K562 (cell line): ENCODE measurements around the gene ABCA13. TPM values are rescaled to one million over a fixed set of nuclear protein-coding genes. Genes with fewer than 3 reads are reported as not detected.

Experiments used
- ATAC-seq: fragments of 200-7000 bp; cut with Tn5 transposase; 3 replicates; pipeline ENCODE4 v1.9.1; 2020; ENCODE audit warnings: moderate library complexity
- BruUV-seq: library from RNA; stranded (reverse); fragments of 400-500 nt; replicated peaks from 2 replicates; lab custom pipeline; 2021; lab: Mats Ljungman, UMichigan
- CTCF ChIA-PET: fragments of 300-600 bp; formaldehyde crosslinking; extraction: SDS; loops from one replicate; lab custom pipeline; 2021; ENCODE audit warnings: low intra/inter-chr PET ratio; lab: Yijun Ruan, JAX
- POLR2A ChIA-PET: fragments of 300-600, 350-650 bp; sonication (Branson Sonifier 250); formaldehyde crosslinking; extraction: SDS; loops from one replicate; lab custom pipeline; 2021; ENCODE audit warnings: antibody characterized with exemption, inconsistent platforms; lab: Yijun Ruan, JAX
- DNase-seq, 4 experiments: peaks; one replicate each; pipeline versions ENCODE4 v3.0.0 to v3.0.0-alpha.2; 2011 to 2018; ENCODE audit warnings: low spot score in 3 of 4, mixed read lengths in 3 of 4; ENCODE audit errors: extremely low read depth in 1 of 4
- FAIRE-seq: peaks from 2 replicates; lab custom pipeline; 2011; peaks lifted over from hg19 to GRCh38; lab: Jason Lieb, UNC
- H2AFZ ChIP-seq: 2 replicates; pipeline ENCODE4 v1.6.0; 2011; ENCODE audit warnings: low read depth, low read length, control low read depth, inconsistent platforms
- H3K27ac ChIP-seq: fragments of 200-600 bp; 3 replicates; pipeline ENCODE4 v1.8.0; 2011; ENCODE audit warnings: low read depth, mild to moderate bottlenecking, control low read depth, inconsistent platforms, low read length, moderate library complexity, mixed read lengths; ENCODE audit errors: extremely low read depth
- H3K27me3 ChIP-seq, 2 experiments: fragments of 300-600 bp in 1 of 2; 2 replicates in 1 of 2; 3 replicates in 1 of 2; pipeline versions ENCODE4 v1.6.0 to v1.8.0; 2011; ENCODE audit warnings: inconsistent platforms in 2 of 2, low read length in 2 of 2, mild to moderate bottlenecking in 1 of 2, mixed read lengths in 1 of 2, moderate library complexity in 1 of 2; ENCODE audit not compliant: control insufficient read depth in 2 of 2, insufficient read depth in 2 of 2
- H3K36me3 ChIP-seq: fragments of 300-600 bp; 3 replicates; pipeline ENCODE4 v1.8.0; 2011; ENCODE audit warnings: mild to moderate bottlenecking, low read length, inconsistent platforms; ENCODE audit not compliant: control insufficient read depth, insufficient read depth
- H3K4me1 ChIP-seq, 2 experiments: fragments of 200-600 bp in 1 of 2; replicated peaks in 1 of 2; 2 replicates in 1 of 2; 3 replicates in 1 of 2; pipeline versions ENCODE4 v1.5.1 to v1.8.0; 2011; ENCODE audit warnings: inconsistent platforms in 2 of 2, low read length in 2 of 2, mild to moderate bottlenecking in 1 of 2, mixed read lengths in 1 of 2, moderate library complexity in 1 of 2; ENCODE audit not compliant: control insufficient read depth in 2 of 2, insufficient read depth in 2 of 2
- H3K4me2 ChIP-seq: 2 replicates; pipeline ENCODE4 v1.6.1; 2011; ENCODE audit warnings: low read length, control low read depth, inconsistent platforms, mixed read lengths; ENCODE audit not compliant: insufficient read depth
- H3K4me3 ChIP-seq: fragments of 200-600 bp; sonication (generic), shearing (Covaris generic); 2 replicates; pipeline ENCODE4 v1.5.1; 2016; ENCODE audit warnings: control low read depth, inconsistent platforms
- H3K79me2 ChIP-seq: fragments of 200-600 bp; 3 replicates; pipeline ENCODE4 v1.8.0; 2011; ENCODE audit warnings: low read length, inconsistent platforms; ENCODE audit not compliant: control insufficient read depth, insufficient read depth
- H3K9ac ChIP-seq, 2 experiments: 2 replicates each; pipeline versions ENCODE4 v1.6.0 to v1.6.1; 2011; ENCODE audit warnings: low read depth in 2 of 2, low read length in 2 of 2, control low read depth in 1 of 2, inconsistent platforms in 1 of 2, mild to moderate bottlenecking in 1 of 2, mixed read lengths in 1 of 2; ENCODE audit not compliant: insufficient read depth in 1 of 2
- H3K9me1 ChIP-seq: one replicate; pipeline ENCODE4 v1.6.0; 2011; ENCODE audit warnings: inconsistent platforms, mild to moderate bottlenecking, low read length, moderate library complexity; ENCODE audit not compliant: control insufficient read depth, insufficient read depth
- H3K9me3 ChIP-seq: replicated peaks from 2 replicates; pipeline ENCODE4 v1.5.1; 2011; ENCODE audit warnings: low read depth, low read length, inconsistent platforms; ENCODE audit not compliant: control insufficient read depth, insufficient read depth
- H4K20me1 ChIP-seq: replicated peaks from 2 replicates; pipeline ENCODE4 v1.6.1; 2011; ENCODE audit warnings: low read length, inconsistent platforms, mixed read lengths; ENCODE audit not compliant: control insufficient read depth, insufficient read depth
- DEAF1 ChIP-seq: fragments of 450-650 bp; formaldehyde crosslinking; IDR thresholded peaks from 2 replicates; pipeline ENCODE4 v1.4.0; 2020; ENCODE audit warnings: mild to moderate bottlenecking, moderate library complexity
- MBD1 ChIP-seq: fragments of 250-450 bp; sonication (Bioruptor Pico); IDR thresholded peaks from 2 replicates; pipeline ENCODE4 v1.8.0; 2022; ENCODE audit warnings: inconsistent platforms
- ZSCAN32 ChIP-seq: fragments of 450-650 bp; formaldehyde crosslinking; IDR thresholded peaks from 2 replicates; pipeline ENCODE4 v1.4.0; 2020; ENCODE audit warnings: mild to moderate bottlenecking, moderate library complexity
- WGBS: fragments of 100-300 bp; shearing (Covaris generic); methylation state at CpG from one replicate; pipeline ENCODE4 v1.1.6; 2016; ENCODE audit warnings: low coverage, mixed read lengths; ENCODE audit not compliant: insufficient coverage; ENCODE audit errors: missing lambda C conversion rate; 5-methylcytosine and 5-hydroxymethylcytosine counted together
- in situ Hi-C: fragments of 300-500 bp; cut with MboI; formaldehyde crosslinking; loops from 4 replicates; pipeline ENCODE4 v1.15.0; 2018; ENCODE audit warnings: inconsistent platforms, mixed read lengths
- intact Hi-C: fragments of 100-400 bp; cut with micrococcal nuclease; formaldehyde crosslinking; loops from 2 replicates; pipeline ENCODE4 v1.14.2; 2022
- polyA plus RNA-seq, 8 experiments: library from polyadenylated mRNA; depleted of rRNA in 4 of 8; stranded (reverse) in 5 of 8; unstranded in 3 of 8; fragments of >200 nt; fragmentation: Nextera tagmentation in 2 of 8; fragmentation: Illumina TruSeq in 1 of 8; extraction: Ambion mirVana in 2 of 8; extraction: Trizol in 1 of 8; gene quantifications; 2 replicates each; pipeline versions ENCODE4 v1.2.1 to v1.2.3, GENCODE V29; 2011 to 2014; ENCODE audit warnings: inconsistent platforms in 1 of 8, missing spikeins in 1 of 8
- total RNA-seq, 7 experiments: library from RNA; depleted of rRNA in 6 of 7; stranded (reverse); fragments of >200 nt in 6 of 7; fragmentation: Illumina TruSeq in 2 of 7; extraction: Trizol in 2 of 7; gene quantifications; 2 replicates each; pipeline versions ENCODE4 v1.2.1 to v1.2.3, GENCODE V29; 2011 to 2021; ENCODE audit warnings: low replicate concordance in 1 of 7

Gene ABCA13
- total and polyA plus RNA-seq, 9 of the 15 experiments (the other 6 are each of a cell fraction or from before 2014, with no cell fraction given) = 0.14 to 1.5 (median 0.38) TPM

DNA sequence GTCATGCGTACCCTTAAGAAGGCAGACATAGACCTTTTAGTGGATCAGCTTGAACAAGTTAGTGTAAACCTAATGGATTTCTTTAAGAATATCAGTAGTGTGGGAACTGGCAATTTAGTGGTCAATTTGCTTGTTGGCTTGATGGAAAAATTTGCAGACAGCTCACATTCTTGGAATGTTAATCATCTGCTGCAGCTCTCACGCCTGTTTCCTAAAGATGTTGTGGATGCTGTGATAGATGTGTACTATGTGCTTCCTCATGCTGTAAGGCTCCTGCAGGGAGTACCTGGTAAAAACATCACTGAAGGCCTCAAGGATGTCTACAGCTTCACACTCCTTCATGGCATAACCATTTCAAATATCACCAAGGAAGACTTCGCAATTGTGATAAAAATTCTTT lies 103.4 kb downstream of the ABCA13 start (continued):
- no peak for TF ChIP-seq MBD1 (CRISPR knock-in tag)
- TF ChIP-seq, all 486 proteins: peak for 0

- no peaks in the 10 kb centered on the region for H4K20me1 ChIP-seq
- H3K4me2 ChIP-seq = no peak overlapping the region
- POLR2A ChIA-PET = no interaction called here
- CTCF ChIA-PET = no interaction called here
- TF ChIP-seq ZSCAN32 (CRISPR knock-in tag) = no peak
- no peak for TF ChIP-seq DEAF1 (CRISPR knock-in tag)
- H3K4me3 ChIP-seq = no peak overlapping the region
- no peaks in the 10 kb centered on the region for H3K79me2 ChIP-seq
- DNase-seq (no peak), ATAC-seq (no peak), FAIRE-seq (no peak)
- H3K9me1 ChIP-seq = no peaks in the 10 kb centered on the region
- no peak overlapping the region for H2AFZ ChIP-seq
- no peaks in the 10 kb centered on the region for H3K9me3 ChIP-seq
- no TSS peak for BruUV-seq
- no peaks in the 10 kb centered on the region for H3K4me1 ChIP-seq
- in situ Hi-C loops (no loop called here), intact Hi-C loops (no loop called here)
- H3K9ac ChIP-seq = no peak overlapping the region
- no peaks in the 10 kb centered on the region for H3K27me3 ChIP-seq
- no peak overlapping the region for H3K27ac ChIP-seq
- WGBS = 0% methylated on average over 1 of the region's 1 CpG
- no peaks in the 10 kb centered on the region for H3K36me3 ChIP-seq
Measured at GRCh38 chr7:48279420-48279819, 108.2 kb downstream of the ABCA13 start.
